ENCODE data around the gene LPCAT1.
"Not testable (repeated sequence)": the region's sequence is repeated elsewhere in the genome, so short reads cannot be mapped to it uniquely, and the experiment has no call there.

The LPCAT1 gene

GRCh38 chr5:1523793-1524480 is at the start of gene LPCAT1:
Gene LPCAT1, minus strand, starts transcription at chr5:1523960. Its CDS starts 116 bp downstream, at chr5:1523844.
- DNase-seq = peak; percentile 37

DNA sequence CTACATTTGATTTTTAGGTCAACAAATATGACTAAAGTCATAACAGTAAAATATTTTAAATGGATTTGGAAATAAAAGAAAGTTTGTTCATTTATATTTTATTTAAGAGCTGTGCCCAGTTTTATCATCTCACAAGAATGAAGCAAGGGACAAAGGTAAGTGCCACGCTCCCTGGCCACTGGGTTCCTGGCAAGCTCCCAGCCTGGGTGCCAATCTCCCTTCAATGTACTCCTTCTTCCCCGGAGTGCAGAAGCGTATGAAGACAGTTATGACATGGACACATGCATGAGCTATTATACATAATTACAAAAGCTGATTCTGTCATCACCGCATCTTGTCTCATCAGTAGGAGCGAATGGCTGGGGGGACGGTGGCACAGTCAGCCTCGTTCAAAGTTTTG is 48.1 kb upstream of the LPCAT1 start:
- DNase-seq = not testable (repeated sequence)

- DNase-seq = no peak
Observed at GRCh38 chr5:1570975-1571374, 47.2 kb upstream of the LPCAT1 start.

GRCh38 chr5:1568201-1568979 is 44.6 kb upstream of the LPCAT1 start:
- no peak for DNase-seq

DNA sequence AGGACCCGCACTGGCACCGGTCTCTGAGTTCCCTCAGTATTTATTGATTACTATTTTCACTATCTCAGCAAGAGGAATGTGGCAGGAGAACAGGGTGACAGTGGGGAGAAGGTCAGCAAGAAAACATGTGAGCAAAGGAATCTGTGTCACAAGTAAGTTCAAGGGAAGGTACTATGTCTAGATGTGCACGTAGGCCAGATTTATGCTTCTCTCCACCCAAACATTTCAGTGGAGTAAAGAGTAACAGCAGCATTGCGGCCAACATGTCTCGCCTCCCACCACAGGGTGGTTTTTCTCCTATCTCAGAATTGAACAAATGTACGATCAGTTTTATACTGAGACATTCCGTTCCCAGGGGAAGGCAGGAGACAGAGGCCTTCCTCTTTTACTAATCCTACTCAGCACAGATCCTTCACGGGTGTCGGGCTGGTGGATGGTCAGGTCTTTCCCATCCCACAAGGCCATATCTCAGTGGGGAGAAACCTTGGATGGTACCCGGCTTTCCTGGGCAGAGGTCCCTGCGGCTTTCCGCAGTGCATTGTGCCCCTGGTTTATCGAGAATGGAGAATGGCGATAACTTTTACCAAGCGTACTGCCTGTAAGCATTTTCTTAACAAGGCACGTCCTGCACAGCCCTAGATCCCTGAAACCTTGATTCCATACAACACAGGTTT is 43.9 kb upstream of the LPCAT1 start:
- DNase-seq = not testable (repeated sequence)

DNA sequence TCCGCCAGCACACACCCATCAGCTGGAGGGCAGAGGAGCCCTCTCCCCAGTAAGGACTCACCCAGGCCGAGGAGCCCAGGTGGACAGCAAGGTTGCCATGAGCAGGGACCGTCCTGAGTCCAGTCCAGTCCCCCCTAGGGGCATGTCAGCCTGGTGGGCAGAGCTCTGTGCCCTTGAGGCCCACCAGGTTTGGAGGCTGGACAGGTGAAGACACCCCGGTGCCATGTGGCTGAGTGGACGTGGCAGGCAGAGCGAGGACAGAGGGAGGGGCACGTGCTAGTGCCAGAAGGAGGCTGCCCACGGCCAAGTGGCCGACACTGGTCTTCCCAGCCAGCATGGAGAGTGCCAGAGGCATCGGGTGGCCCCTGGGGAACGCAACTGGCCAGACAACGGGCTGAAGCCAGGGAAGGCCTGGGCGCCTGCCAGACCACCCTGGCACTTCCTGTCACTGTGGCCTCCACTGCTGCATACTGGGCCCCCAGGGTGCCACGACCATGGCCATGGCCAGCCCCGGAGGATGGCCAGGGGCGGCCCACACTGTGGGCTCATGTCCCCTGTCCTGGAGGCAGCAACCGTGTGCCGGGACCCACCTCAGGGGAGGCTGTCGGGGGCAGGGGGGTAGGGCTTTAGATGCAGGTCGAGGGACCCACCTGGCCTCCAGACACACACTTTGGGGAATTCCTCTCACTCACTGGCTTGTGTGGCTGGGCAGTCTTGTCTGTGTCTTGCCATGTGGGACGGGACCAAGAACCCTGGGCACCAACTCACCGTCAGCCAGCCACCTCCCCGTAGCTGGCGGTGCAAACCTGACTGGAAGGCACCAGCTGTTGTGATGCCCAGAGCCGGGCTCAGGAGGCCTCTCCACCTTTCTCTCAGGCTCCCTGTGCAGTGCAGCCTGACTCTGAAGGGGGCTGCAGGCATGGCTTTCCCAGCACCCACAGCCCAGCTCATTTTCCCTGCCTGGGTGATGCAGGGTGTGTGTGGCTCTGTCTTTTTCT is 42.3 kb upstream of the LPCAT1 start:
- no peak for DNase-seq

GRCh38 chr5:1564824-1565736 is 41.3 kb upstream of the LPCAT1 start:
- DNase-seq = no peak

- no peak for DNase-seq
Observed at GRCh38 chr5:1564182-1564748, 40.5 kb upstream of the LPCAT1 start.

GRCh38 chr5:1563617-1564181 is 39.9 kb upstream of the LPCAT1 start:
- no peak for DNase-seq

GRCh38 chr5:1563051-1563461 is 39.3 kb upstream of the LPCAT1 start:
- no peak for DNase-seq

DNA sequence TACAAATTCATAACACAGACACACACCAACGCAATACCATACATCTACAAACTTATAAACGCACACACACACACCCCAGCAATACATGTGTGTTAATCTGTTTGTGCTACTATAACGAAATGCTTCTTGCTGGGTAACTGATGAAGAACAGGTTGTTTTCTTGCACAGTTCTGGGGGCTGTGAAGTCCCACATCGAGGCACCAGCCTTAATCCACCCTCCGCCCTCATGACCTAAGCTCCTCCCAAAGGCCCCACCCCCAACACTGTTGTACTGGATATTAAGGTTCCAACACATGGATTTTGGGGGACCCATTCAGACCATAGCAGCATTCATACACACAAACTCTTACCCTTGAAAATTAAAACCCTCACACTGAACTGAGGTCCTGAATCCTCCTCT is 38.8 kb upstream of the LPCAT1 start:
- no peak for DNase-seq

GRCh38 chr5:1561402-1561929 is 37.7 kb upstream of the LPCAT1 start:
- no peak for DNase-seq

DNA sequence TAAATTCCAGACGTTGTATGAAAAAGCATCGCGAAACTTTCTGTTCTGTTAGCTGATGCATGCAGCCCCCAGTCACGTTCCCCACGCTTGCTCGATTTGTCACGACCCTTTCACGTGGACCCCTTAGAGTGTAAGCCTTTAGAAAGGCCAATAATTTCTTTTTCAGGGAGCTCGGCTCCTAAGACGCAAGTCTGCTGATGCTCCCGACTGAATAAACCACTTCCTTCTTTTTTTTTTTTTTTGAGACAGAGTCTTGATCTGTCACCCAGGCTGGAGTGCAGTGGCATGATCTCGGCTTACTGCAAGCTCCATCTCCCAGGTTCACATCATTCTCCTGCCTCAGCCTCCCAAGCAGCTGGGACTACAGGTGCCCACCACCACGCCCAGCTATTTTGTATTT is 36.7 kb upstream of the LPCAT1 start:
- not testable (repeated sequence) for DNase-seq

GRCh38 chr5:1558944-1559343 is 35.2 kb upstream of the LPCAT1 start:
- no peak for DNase-seq

- DNase-seq = no peak
Observed at GRCh38 chr5:1557114-1557873, 33.5 kb upstream of the LPCAT1 start.

DNA sequence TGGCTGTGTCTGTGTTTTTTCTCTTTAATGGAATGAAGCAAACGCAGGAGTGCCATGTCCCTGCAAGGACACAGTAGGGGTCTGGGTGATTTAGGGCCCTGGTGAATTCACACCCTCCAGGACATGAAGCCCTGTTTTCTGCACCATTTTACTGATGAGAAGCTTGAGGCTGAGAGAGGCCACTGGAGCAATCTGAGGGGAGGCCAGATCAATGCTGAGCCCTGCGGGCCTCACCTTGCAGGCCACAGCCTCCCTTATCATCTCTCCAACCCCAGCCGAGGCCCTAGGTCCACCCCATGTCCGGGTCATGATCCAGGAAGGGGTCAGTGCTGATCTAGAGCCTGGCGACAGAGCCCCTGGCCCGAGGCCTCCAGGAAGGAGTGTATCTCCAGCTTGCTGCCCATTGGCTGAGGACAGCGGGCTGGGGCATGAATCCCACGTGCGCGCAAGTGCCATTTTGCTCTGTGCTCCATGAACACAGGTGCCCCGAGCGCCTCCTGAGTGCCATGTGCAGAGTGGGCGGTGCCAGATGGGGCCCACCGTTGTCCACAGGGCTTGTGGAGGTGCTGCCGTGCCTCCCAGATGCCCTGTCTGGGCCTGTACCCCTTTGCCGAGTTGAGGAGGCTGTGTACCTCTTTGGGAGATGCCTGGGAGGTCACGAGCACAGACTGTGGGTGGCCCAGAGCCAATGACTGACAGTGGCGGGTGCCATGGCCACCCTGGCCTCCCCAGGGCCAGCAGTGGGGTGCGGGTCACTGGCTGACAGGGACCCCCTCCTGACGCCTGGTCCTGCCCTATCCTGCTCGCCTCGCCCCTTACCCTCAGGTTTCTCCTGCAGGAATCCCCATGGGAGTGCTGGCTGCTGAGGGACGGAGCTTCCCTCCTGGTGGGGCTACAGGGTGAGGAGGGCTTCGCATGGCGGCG is 32.3 kb upstream of the LPCAT1 start:
- DNase-seq = no peak

GRCh38 chr5:1555011-1555807 is 31.4 kb upstream of the LPCAT1 start:
- no peak for DNase-seq
